Neutrophil (primary cell): ENCODE data around the gene FHOD3.

ENCODE experiments used
- H3K27ac ChIP-seq: fragments of 200-600 bp; sonication (generic); 2 replicates; pipeline ENCODE4 v1.5.1; 2016; ENCODE audit warnings: mild to moderate bottlenecking, moderate library complexity
- H3K27me3 ChIP-seq: fragments of 200-600 bp; sonication (generic); 2 replicates; pipeline ENCODE4 v1.6.0; 2016; ENCODE audit warnings: mild to moderate bottlenecking
- H3K36me3 ChIP-seq: fragments of 200-600 bp; sonication (generic); 2 replicates; pipeline ENCODE4 v1.5.1; 2017
- H3K4me1 ChIP-seq, 2 experiments: fragments of 200-600 bp in 1 of 2; sonication (generic) in 1 of 2; 1 replicate in 1 of 2; 2 replicates in 1 of 2; pipeline versions ENCODE4 v1.5.1 to v1.6.1; 2013 to 2016; ENCODE audit warnings: low read depth in 1 of 2, low read length in 1 of 2, mild to moderate bottlenecking in 1 of 2, moderate library complexity in 1 of 2; ENCODE audit not compliant: control insufficient read depth in 1 of 2, insufficient read depth in 1 of 2
- H3K4me3 ChIP-seq, 2 experiments: fragments of 200-600 bp in 1 of 2; sonication (generic) in 1 of 2; 1 replicate in 1 of 2; 2 replicates in 1 of 2; pipeline ENCODE4 v1.5.1; 2013 to 2016; ENCODE audit warnings: low read depth in 1 of 2, low read length in 1 of 2, mild to moderate bottlenecking in 1 of 2, moderate library complexity in 1 of 2
- H3K9me3 ChIP-seq: fragments of 200-600 bp; sonication (generic); 2 replicates; pipeline ENCODE4 v1.5.1; 2016
- TF ChIP-seq, protein P1 (sequence below): fragments of 200-600 bp; sonication (generic); IDR thresholded peaks from 2 replicates; pipeline ENCODE4 v1.5.1; 2016; ENCODE audit warnings: antibody characterized with exemption

The FHOD3 gene

DNA sequence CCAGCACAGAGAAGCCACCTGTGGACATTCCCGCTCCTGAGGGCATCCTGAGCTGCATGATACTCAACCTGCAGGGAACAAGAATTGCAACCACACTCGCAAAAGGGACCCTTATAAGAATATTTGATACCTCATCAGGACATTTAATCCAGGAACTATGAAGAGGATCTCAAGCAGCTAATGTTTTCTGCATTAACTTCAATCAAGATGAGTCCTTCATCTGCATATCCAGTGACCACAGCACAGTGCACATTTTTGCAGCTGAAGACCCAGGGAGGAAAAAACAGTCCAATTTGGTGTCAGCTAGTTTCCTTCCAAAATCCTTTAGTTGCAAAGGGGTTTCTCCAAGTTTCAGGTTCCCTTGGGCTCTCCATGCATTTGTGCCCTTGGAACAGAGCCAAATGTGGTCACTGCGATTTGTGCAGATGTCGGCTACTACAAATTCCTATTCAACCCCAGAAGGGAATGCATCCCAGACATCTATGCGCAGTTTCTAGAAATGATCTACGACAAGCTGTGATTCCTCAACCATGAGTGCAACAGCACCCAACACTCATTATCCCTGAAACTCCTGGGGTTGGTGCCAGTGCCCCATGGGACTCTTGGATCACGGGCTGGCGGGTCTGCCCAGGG lies 23.3 kb upstream of the FHOD3 start:
- Histone ChIP-seq H3K27ac (no peak overlapping the region), H3K27me3 (peaks cover 32% of the 10 kb centered on the region), H3K36me3 (no peaks in the 10 kb centered on the region), H3K9me3 (no peaks in the 10 kb centered on the region), H3K4me1 (no peaks in the 10 kb centered on the region), H3K4me3 (no peak overlapping the region)
- TF ChIP-seq, protein P1, sequence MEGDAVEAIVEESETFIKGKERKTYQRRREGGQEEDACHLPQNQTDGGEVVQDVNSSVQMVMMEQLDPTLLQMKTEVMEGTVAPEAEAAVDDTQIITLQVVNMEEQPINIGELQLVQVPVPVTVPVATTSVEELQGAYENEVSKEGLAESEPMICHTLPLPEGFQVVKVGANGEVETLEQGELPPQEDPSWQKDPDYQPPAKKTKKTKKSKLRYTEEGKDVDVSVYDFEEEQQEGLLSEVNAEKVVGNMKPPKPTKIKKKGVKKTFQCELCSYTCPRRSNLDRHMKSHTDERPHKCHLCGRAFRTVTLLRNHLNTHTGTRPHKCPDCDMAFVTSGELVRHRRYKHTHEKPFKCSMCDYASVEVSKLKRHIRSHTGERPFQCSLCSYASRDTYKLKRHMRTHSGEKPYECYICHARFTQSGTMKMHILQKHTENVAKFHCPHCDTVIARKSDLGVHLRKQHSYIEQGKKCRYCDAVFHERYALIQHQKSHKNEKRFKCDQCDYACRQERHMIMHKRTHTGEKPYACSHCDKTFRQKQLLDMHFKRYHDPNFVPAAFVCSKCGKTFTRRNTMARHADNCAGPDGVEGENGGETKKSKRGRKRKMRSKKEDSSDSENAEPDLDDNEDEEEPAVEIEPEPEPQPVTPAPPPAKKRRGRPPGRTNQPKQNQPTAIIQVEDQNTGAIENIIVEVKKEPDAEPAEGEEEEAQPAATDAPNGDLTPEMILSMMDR = no peak

DNA sequence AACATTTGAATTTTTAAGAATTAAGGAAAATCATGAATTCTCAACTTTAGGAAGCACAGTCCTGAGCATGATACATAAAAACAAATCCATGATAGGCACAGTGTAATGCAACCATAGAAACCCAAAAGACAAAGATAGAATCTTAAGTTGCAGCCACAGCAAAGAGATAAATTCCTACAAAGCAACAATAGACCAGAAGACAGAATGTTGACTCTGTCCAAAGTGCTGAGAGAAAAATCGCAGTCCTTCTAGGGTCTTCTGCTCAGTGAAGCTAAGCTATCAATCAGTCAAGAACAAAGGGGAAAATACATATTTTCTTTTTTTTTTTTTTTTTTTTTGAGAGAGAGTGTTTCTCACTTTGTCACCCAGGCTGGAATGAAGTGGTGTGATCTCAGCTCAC lies 22.0 kb upstream of the FHOD3 start:
- H3K27me3 ChIP-seq = peaks cover 44% of the 10 kb centered on the region
- H3K36me3 ChIP-seq = no peaks in the 10 kb centered on the region
- H3K4me3 ChIP-seq = no peak overlapping the region
- TF ChIP-seq, protein P1 = no peak
- H3K27ac ChIP-seq = no peak overlapping the region
- no peaks in the 10 kb centered on the region for H3K4me1 ChIP-seq
- no peaks in the 10 kb centered on the region for H3K9me3 ChIP-seq

DNA sequence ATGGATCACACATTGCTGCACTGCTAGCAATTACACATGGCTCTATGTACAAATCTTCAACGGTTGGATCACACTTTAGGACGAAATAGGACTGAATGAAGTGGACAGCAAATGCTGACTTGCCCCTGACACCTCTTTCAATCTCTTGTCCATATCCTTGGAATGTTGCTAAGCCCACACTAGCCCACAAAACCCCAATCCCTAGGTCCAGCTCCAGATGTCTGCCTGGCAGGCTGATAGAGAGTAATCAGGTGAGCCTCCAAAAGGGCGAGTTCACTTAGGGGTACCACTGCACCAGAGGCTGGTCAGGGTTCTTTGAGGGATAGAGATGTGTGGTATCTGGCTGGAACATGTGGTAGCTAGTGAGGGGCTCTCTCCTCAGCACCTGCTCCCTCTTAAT lies 18.5 kb upstream of the FHOD3 start:
- no peaks in the 10 kb centered on the region for H3K36me3 ChIP-seq
- H3K9me3 ChIP-seq = no peaks in the 10 kb centered on the region
- no peak overlapping the region for H3K27ac ChIP-seq
- TF ChIP-seq, protein P1 = no peak
- no peak overlapping the region for H3K4me3 ChIP-seq
- H3K27me3 ChIP-seq = peaks cover 46% of the 10 kb centered on the region
- H3K4me1 ChIP-seq = no peaks in the 10 kb centered on the region

DNA sequence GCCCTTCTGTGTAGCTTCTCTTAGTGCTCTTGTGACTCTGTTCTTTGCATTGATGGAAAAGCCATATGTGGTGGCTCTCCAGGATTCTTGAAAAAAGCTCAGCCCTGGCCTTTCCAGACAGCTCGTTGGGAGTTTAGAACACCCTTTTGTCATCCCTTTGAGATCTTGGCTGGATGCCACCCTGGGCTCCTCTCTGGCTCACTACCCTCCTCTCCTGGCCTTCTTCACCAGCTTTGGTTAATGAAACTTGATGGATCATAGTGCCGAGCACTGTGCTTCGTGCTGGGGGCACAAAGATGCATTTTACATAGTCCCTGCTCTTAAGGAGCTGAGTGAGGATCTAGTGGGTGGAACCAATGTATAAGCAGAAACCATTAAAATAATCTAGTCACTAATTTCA lies 15.6 kb upstream of the FHOD3 start:
- Histone ChIP-seq H3K4me1 (no peaks in the 10 kb centered on the region), H3K4me3 (no peak overlapping the region), H3K27me3 (peaks cover 47% of the 10 kb centered on the region), H3K9me3 (no peaks in the 10 kb centered on the region), H3K27ac (no peak overlapping the region), H3K36me3 (no peaks in the 10 kb centered on the region)
- TF ChIP-seq, protein P1 = no peak

DNA sequence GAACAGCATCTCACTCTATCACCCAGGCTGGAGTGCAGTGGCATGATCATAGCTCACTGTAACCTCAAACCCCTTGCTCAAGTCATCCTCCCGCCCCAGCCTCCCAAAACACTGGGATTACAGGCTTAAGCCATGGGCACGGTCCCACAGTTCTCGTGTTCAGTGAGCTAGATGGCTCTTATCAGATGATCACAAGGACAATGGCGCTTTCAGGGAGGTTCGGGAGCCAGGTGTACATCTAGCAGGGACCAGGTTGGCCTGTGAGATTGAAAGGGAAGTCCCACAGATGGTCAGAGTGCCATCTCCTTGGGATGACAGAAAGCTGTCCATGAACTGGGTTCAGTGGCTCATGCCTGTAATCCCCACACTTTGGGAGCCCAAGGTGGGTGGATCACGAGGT lies 14.1 kb upstream of the FHOD3 start:
- H3K27me3 ChIP-seq = peaks cover 35% of the 10 kb centered on the region
- no peaks in the 10 kb centered on the region for H3K36me3 ChIP-seq
- H3K27ac ChIP-seq = no peak overlapping the region
- H3K4me1 ChIP-seq = no peaks in the 10 kb centered on the region
- no peak overlapping the region for H3K4me3 ChIP-seq
- no peaks in the 10 kb centered on the region for H3K9me3 ChIP-seq
- TF ChIP-seq, protein P1 = no peak
